Measurements from ENCODE around the gene LGR4. TPM values are rescaled to one million over a fixed set of nuclear protein-coding genes. Genes with fewer than 3 reads are reported as not detected.

LGR4 gene
- total and polyA plus RNA-seq, 7 donors, result 11.3 to 44.3 (median 29.9) TPM

GRCh38 chr11:27420722-27421572 is 51.6 kb downstream of the LGR4 start:
- intact Hi-C loops (cut with DNase I), result no loop called here
- peak overlapping the region in 1 of 4 donors; percentile 54 for H3K27ac ChIP-seq
- WGBS, 2 donors, result 64 to 66% methylated on average over 4 of the region's 4 CpGs

GRCh38 chr11:27420217-27420616 is 52.4 kb downstream of the LGR4 start:
- H3K4me1 ChIP-seq, result peaks cover 0 to 41% (median 24%) of the 10 kb centered on the region in 4 donors
- no peak overlapping the region for H3K4me3 ChIP-seq
- 96 to 97% methylated on average over 4 of the region's 4 CpGs for WGBS, 2 donors
- H3K36me3 ChIP-seq, result no peaks in the 10 kb centered on the region
- H3K27me3 ChIP-seq, result no peaks in the 10 kb centered on the region
- DNase-seq, result no peak
- intact Hi-C loops (cut with DNase I), result no loop called here
- no peaks in the 10 kb centered on the region for H3K9me3 ChIP-seq
- no peak overlapping the region for H3K27ac ChIP-seq
- no peak for TF ChIP-seq POLR2A (IDR thresholded peaks at IDR 0.05)
- TF ChIP-seq POLR2AphosphoS5 (IDR thresholded peaks at IDR 0.05), result no peak
- TF ChIP-seq CTCF (IDR thresholded peaks at IDR 0.05), result no peak
- TF ChIP-seq EP300 (IDR thresholded peaks at IDR 0.05), result no peak

More at GRCh38 chr11:27420722-27421572, 51.6 kb downstream of the LGR4 start:
- no peak overlapping the region for H3K4me3 ChIP-seq
- H3K4me1 ChIP-seq, result peaks cover 0 to 41% (median 24%) of the 10 kb centered on the region in 4 donors
- DNase-seq, result no peak
- H3K9me3 ChIP-seq, result no peaks in the 10 kb centered on the region
- TF ChIP-seq EP300 (IDR thresholded peaks at IDR 0.05) (no peak), POLR2A (IDR thresholded peaks at IDR 0.05) (no peak), POLR2AphosphoS5 (IDR thresholded peaks at IDR 0.05) (no peak), CTCF (IDR thresholded peaks at IDR 0.05) (no peak)
- H3K36me3 ChIP-seq, result no peaks in the 10 kb centered on the region
- no peaks in the 10 kb centered on the region for H3K27me3 ChIP-seq

GRCh38 chr11:27418356-27418755 is 54.2 kb downstream of the LGR4 start:
- Histone ChIP-seq H3K4me1 (peaks cover 0 to 33% (median 19%) of the 10 kb centered on the region in 4 donors), H3K4me3 (no peak overlapping the region), H3K27ac (no peak overlapping the region), H3K36me3 (no peaks in the 10 kb centered on the region), H3K27me3 (no peaks in the 10 kb centered on the region), H3K9me3 (no peaks in the 10 kb centered on the region)
- intact Hi-C loops (cut with DNase I), result no loop called here
- WGBS, 2 donors, result 62 to 72% methylated on average over 1 of the region's 1 CpG
- TF ChIP-seq CTCF (IDR thresholded peaks at IDR 0.05) (no peak), POLR2AphosphoS5 (IDR thresholded peaks at IDR 0.05) (no peak), EP300 (IDR thresholded peaks at IDR 0.05) (no peak), POLR2A (IDR thresholded peaks at IDR 0.05) (no peak)
- no peak for DNase-seq

- Histone ChIP-seq H3K4me1 (peaks cover 0 to 28% (median 15%) of the 10 kb centered on the region in 4 donors), H3K27me3 (no peaks in the 10 kb centered on the region), H3K4me3 (no peak overlapping the region), H3K9me3 (no peaks in the 10 kb centered on the region), H3K27ac (no peak overlapping the region), H3K36me3 (peaks cover 0 to under 1% (median 0%) of the 10 kb centered on the region in 4 donors)
- DNase-seq, result no peak
- TF ChIP-seq CTCF (IDR thresholded peaks at IDR 0.05) (no peak), POLR2A (IDR thresholded peaks at IDR 0.05) (no peak), POLR2AphosphoS5 (IDR thresholded peaks at IDR 0.05) (no peak), EP300 (IDR thresholded peaks at IDR 0.05) (no peak)
- intact Hi-C loops (cut with DNase I), result no loop called here
- WGBS, 2 donors, result 49 to 80% methylated on average over 2 of the region's 2 CpGs
These were observed 55.9 kb downstream of the LGR4 start for GRCh38 chr11:27416568-27417176.
